Ovary (tissue), 3 donors: Measurements from ENCODE around the gene GRSF1.

Experiments
- POLR2A ChIP-seq: fragments of 450-650 bp; IDR thresholded peaks from one replicate; pipeline ENCODE4 v1.6.1; 2017; ENCODE audit warnings: antibody characterized with exemption, mild to moderate bottlenecking, moderate library complexity
- TF ChIP-seq, protein P1 (sequence below), 3 donors: fragments of 450-650 bp in 2 of 3; fragments of 200-600 bp in 1 of 3; IDR thresholded peaks; one replicate each; pipeline versions ENCODE4 v1.5.1 to v1.8.0; 2016 to 2022; ENCODE audit warnings: antibody characterized with exemption in 3 of 3, mild to moderate bottlenecking in 1 of 3
- donor health status: DM: no; HTN: no; CAD: no.

DNA sequence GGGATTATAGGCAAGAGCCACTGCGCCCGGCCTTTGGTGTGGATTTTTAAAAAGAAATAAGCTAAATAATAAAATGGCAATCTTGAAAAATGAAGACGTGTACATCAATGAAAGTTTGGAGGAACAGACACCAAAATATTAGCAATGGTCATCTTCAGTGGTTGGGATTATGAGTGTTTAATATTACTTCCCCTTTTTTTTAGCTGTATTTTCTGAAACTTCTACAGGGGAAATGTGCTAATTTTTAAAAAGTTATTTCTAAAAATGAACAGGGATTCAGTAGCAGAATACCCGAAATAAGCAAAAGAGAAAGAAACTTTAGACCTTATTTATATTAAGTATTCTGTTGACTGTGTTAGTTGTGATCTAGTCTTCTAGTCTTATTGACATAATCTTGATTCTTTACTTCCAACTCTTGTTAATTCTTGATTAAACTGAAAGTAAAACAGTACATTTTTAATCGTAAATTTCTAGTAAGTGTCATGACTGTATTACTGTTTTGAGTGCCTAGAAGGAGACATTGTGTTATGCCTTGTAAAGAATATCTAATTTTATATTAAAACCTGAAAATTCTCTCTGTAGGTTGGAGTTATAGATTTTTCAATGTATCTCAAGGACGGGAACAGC lies 66.6 kb downstream of the GRSF1 start:
- TF ChIP-seq, protein P1, sequence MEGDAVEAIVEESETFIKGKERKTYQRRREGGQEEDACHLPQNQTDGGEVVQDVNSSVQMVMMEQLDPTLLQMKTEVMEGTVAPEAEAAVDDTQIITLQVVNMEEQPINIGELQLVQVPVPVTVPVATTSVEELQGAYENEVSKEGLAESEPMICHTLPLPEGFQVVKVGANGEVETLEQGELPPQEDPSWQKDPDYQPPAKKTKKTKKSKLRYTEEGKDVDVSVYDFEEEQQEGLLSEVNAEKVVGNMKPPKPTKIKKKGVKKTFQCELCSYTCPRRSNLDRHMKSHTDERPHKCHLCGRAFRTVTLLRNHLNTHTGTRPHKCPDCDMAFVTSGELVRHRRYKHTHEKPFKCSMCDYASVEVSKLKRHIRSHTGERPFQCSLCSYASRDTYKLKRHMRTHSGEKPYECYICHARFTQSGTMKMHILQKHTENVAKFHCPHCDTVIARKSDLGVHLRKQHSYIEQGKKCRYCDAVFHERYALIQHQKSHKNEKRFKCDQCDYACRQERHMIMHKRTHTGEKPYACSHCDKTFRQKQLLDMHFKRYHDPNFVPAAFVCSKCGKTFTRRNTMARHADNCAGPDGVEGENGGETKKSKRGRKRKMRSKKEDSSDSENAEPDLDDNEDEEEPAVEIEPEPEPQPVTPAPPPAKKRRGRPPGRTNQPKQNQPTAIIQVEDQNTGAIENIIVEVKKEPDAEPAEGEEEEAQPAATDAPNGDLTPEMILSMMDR (IDR thresholded peaks at IDR 0.05), result no peak
- TF ChIP-seq POLR2A, result no peak
